Erythroblast (primary cell): ENCODE results near the gene ARHGAP28.

Experiments used
- GATA1 ChIP-seq: IDR thresholded peaks from 2 replicates; pipeline ENCODE4 v1.6.1; 2011; ENCODE audit warnings: low read depth, mild to moderate bottlenecking, control low read depth, low read length, moderate library complexity
- POLR2A ChIP-seq: IDR thresholded peaks from 2 replicates; pipeline ENCODE4 v1.6.1; 2011; ENCODE audit warnings: mild to moderate bottlenecking, low read length

DNA sequence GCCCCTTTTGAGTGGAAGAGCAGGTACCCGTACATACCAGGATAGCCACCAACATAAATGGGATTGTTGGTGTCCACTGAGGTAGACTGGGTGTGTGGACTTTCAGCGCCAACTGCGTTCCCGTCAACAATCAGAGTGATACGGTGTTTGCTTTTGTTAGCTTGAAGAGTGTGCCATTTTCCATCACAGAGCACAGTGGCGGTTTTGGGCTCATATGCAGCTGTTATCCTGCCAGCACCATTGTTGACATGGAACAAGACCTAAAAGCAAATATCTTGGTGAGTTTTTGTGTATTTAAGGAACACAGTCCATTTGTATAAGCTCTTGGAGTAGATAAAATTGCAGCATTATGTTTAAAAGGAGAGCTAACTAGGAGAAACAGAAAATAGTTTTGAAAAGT lies 213.6 kb downstream of the ARHGAP28 start:
- TF ChIP-seq POLR2A (no peak), GATA1 (no peak)
